Stimulated activated CD4-positive, alpha-beta T cell treated with anti-CD3 and anti-CD28 coated beads, TNF-alpha, amount 100 ng/mL, for 24 hours (primary cell): ENCODE measurements around the gene FOXP3.

Source experiments
- DNase-seq, 3 experiments: peaks; one replicate each; pipeline ENCODE4 v3.0.0-alpha.2; 2020; ENCODE audit warnings: low read depth in 3 of 3

Gene FOXP3

DNA sequence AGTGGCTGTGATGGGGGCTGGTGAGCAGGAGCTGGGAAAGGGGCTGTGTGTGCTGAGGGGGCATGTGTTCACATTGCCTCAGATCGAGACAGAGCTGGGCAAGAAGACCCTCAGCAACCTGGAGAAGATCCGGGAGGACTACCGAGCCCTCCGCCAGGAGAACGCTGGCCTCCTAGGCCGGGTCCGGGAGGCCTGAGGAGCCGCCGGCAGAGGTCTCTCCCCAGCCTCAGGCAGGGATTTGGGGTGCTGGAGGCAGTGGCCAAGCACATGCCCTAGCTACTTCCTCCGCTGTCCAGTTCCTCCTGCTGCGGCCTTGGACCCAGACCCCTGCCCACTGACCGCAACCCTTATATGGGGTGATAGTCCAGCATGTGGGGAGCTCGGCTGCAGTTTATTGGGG, 14.4 kb downstream of the FOXP3 start:
- no peak for DNase-seq

DNA sequence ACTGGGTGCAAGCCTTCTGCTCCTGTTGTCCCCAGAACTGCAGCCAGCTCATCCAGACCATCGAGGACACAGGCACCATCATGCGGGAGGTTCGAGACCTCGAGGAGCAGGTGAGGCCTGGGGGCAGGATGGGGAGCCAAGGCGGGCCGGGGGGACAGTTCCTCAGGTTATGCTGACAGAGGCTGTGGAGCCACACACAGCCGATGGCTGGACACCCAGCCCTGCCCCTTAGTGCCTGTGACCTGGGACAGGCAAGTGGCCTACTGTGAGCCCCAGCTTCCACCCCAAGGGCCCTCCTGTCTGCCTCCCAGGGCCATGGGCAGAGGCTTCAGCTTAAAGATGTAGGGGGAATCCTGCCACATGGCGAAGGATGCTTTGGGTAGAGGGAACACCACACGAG, 14.9 kb downstream of the FOXP3 start:
- DNase-seq, result no peak

DNA sequence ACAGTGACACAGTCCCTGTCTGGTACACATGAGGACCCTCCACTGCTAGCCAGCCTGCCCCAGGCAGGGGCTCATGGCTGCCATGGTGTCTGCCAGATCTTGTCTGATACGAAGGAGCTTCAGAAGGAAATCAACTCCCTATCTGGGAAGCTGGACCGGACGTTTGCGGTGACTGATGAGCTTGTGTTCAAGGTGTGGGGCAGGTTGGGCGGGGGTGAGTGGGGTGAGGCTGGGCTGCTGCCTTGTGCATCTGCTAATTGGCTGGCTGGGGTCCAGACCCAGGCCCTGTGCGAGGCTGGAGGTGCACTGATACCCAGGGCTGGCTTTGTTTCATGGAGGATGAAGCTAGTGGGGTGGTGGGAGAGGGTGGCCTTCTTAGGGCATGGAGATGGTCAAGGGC, 15.4 kb downstream of the FOXP3 start:
- no peak for DNase-seq

DNA sequence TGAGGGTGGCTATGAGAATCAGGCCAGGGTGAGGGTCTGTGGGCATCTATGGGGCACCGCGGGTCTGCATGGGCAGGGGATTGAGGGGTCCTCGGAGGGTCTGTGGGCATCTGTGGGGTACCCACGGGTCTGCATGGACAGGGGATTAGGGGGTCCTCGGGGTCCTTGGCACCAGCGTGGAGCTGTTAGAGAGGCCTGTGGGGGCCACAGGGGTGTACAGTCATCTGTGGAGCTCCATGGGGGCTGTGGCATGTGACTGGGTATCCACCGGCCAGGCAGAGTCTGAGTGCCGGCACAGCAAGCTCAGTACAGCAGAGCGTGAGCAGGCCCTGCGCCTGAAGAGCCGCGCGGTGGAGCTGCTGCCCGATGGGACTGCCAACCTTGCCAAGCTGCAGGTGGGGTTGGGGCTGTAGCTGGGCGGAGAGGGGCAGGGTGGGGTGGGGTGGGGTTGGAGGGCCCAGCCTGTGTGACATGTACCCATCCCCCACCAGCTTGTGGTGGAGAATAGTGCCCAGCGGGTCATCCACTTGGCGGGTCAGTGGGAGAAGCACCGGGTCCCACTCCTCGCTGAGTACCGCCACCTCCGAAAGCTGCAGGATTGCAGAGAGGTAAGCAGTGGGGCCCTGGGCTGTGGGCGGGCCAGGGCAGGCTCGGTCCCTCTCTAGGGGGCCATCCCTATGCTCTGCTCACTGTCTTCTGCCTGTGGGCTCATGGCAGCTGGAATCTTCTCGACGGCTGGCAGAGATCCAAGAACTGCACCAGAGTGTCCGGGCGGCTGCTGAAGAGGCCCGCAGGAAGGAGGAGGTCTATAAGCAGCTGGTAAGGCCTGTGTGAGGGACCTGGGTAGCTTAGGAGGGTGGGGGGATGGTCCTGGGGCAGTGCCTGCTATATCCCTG, 16.3 kb downstream of the FOXP3 start:
- DNase-seq, result no peak

DNA sequence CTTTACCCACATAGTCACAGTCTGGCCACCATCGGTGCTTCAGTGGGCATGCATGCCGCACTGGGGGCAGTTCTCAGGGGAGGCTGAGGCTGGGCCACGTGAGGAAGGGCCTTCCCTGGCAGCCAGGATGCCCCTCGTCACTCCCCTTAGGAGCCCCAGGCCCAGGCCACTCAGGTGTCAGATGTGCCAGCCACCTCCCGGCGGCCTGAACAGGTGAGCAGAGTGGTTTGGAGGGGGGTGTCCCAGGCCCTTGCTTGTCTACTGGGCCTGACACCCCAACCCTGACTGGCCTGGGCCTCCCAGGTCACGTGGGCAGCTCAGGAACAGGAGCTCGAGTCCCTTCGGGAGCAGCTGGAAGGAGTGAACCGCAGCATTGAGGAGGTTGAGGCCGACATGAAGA, 17.2 kb downstream of the FOXP3 start:
- DNase-seq, result no peak

DNA sequence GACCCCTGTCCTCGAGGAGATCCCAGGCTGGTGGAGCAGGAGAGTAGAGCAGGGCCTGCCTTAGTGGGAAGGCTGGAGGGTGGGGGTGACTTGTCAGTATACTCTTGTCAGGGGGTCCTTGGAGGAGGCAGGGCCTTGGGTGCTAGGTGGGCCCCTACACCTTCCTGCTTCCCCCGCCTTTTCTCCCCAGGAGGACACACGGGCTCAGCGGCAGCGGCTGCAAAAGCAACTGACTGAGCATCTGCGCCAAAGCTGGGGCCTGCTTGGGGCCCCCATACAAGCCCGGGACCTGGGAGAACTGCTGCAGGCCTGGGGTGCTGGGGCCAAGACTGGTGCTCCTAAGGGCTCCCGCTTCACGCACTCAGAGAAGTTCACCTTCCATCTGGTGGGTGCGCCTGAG, 18.0 kb downstream of the FOXP3 start:
- no peak for DNase-seq

DNA sequence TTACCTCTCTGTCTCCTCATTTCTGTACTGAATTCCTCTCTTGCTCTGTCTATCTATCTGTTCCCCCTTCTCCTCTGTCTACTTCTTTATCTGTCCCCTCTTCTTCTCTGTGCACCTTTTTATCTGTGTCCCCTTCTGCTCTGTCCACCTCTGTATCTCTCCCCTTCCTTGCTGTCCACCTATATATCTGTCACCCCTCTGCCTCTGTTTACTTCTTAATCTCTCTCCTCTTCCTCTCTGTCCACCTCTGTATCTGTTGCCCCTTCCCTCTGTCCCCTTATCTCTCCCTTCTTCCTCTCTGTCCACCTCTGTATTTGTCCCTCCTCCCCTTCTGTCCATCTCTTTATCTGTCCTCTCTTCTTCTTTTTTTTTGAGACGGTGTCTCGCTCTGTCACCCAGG, 20.3 kb downstream of the FOXP3 start:
- DNase-seq, result no peak

DNA sequence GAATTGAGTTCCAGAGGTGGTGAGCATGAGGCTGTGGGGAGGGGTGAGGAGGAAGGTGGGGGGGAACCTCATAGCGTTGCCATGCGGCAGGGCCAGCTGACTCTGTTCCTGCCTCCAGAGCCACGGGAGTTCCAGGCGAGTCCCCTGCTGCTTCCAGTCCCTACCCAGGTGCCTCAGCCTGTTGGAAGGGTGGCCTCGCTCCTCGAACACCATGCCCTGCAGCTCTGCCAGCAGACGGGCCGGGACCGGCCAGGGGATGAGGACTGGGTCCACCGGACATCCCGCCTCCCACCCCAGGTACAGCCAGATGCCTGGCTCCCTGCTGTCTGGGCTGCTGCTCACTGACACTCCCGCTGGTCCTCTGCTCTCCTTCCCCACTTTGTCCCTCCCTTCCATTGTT, 21.3 kb downstream of the FOXP3 start:
- DNase-seq, result no peak

DNA sequence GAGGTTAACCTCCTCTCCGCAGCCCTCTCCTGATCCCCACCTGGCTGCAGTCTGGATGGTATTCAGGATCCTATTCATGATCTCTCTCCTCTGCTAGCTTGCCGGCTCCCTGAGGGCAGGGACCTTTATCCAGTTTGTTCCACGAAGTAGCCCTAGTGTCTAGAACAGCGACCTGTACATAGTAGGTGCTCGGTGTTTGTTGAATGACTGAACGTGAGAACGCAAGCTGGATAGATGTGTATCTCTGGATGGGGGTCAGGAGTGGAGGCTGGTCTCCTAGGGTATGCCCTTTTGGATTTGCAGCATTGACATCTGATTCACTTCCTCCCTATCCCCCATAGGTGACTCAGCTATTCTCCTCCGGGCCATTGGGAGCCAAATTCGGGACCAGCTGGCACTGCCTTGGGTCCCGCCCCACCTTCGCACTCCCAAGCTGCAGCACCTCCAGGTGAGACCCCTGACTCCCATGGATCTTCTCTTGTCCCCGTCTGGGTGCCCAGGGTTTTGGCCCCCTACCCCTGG, 21.9 kb downstream of the FOXP3 start:
- DNase-seq, result no peak

DNA sequence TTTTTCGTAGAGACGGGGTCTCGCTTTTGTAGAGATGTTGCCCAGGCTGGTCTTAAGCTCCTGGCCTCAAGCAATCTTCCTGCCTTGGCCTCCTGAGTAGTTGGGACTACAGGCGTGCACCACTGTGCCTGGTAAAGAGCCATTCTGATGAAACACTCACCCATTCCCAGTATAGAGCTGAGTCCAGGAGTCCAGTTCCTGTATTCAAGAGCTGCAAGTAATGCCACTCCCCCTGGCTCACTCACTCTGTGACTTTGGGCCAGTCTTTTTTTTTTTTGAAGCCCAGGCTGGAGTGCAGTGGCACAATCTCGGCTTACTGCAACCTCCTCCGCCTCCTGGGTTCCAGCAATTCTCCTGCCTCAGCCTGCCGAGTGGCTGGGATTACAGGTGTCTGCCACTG, 25.8 kb downstream of the FOXP3 start:
- no peak for DNase-seq

DNA sequence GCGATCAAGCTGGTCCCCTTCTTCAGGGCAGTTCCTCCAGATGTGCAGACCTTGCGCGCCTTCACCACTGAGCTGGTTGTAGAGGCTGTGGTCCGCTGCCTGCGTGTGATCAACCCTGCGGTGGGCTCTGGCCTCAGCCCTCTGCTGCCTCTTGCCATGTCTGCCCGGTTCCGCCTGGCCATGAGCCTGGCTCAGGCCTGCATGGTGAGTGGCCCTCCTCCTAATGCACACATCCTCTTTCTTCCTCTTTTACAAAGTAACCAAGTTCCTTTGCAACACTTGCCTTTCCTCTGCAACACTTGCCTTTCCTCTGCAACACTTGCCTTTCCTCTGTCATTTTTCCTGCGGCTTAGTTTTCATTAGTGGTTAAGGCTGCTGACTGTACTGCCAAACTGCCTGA, 27.4 kb downstream of the FOXP3 start:
- no peak for DNase-seq

DNA sequence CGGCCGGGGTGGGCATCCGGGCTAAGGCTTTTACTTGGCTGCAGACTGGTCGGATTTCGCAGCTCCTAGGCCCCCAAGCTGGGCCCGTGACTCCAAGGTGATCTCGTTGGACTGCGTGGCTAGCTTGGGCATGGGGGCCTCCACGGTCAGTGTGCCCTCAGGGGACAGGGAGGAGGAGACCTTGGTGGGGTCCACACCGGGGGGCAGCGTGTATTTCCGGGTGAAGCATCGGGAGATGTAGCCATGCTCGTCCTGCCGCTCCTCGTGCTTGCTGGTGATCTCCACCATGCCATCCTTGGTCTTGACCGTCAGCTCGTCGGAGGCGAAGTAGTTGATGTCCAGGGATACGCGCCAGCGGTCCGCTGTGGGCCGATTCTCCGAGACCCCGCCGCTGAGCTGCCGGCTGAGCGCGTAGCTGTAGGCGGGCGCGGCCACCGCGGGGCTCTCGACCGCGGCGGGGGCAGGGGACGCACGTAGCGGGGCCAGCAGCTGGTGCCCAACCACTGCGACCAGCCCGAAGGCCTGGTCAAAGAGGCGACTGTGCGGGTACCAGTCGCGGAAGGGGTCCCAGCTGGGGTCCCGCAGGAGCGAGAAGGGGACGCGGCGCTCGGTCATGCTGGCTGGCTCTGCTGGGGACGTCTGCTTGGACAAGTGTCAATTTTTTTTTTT, 30.5 kb downstream of the FOXP3 start:
- DNase-seq, result no peak

DNA sequence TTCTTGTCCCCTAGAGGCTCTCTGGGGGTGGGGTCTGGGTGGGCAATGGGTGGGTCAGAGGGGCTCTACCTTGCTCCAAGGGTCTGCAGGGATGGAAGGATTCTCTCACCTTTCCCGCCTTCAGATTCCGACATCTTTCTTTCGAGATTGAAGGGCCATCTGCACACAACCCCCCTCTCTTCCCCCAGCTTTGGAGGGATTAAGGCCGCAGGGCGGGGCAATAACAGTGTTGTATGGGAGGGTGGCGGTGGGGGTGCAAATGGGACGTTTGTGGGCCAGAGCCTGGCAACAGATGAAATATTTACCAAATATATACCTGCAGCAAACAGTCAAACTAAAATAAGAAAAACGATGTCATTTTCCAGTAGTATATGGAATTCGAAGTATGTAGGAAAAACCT, 31.3 kb downstream of the FOXP3 start, which contains the start of gene CACNA1F:
TSS of gene CACNA1F (minus strand) at position 165 of the 400 bp plus-strand sequence. CDS start at position 134, 31 bp downstream.
- no peak for DNase-seq

DNA sequence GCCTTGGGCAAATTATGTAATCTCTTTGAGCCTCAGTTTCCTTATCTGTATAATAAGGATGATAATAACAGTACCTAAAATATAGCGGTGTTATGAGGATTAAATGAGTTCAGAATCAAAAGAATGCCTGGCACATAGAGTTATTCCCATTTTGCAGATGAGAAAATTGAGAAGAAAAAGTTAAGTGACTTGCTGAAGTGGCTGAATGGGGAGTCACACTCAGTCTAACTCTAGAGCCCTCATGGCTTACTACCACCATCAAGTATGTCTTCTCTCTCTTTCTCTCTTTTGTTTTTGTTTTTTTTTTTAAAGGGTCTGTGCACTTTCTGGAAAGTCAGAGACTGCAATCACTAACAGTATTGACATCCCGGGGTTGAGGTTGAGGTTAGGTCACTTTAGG, 32.0 kb downstream of the FOXP3 start:
- no peak for DNase-seq

DNA sequence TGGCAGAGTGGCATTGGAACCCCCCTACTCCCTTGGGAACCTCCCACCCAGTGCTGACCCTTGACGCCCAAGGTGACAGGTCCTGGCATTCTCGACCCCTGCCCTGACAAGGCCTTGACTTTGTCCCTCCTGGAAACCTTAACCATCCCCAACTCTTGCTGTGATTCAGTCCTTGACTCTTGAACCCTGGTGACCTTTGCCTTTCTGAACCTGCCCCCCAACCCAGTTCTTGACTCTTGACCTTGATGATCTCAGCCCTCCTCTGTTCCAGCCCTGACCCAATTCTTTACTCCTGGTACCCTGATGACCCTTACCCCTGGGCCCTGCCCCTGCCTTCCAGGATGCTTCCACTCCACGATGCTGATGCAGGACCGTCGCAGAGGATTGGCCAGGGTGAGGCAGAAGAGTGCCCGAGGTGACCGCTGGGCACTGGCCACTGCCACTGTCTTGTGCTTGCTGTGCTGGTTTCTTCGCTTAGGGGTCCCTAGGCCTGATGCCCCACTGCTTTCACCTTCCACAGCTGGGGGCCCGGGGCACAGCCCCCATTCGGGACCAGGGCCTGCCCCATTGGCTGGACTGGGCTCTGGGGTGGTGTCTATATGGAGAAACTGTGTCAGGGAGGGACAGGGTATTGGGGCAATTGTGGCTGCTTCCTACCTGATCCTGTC, 33.0 kb downstream of the FOXP3 start:
- DNase-seq, result no peak

DNA sequence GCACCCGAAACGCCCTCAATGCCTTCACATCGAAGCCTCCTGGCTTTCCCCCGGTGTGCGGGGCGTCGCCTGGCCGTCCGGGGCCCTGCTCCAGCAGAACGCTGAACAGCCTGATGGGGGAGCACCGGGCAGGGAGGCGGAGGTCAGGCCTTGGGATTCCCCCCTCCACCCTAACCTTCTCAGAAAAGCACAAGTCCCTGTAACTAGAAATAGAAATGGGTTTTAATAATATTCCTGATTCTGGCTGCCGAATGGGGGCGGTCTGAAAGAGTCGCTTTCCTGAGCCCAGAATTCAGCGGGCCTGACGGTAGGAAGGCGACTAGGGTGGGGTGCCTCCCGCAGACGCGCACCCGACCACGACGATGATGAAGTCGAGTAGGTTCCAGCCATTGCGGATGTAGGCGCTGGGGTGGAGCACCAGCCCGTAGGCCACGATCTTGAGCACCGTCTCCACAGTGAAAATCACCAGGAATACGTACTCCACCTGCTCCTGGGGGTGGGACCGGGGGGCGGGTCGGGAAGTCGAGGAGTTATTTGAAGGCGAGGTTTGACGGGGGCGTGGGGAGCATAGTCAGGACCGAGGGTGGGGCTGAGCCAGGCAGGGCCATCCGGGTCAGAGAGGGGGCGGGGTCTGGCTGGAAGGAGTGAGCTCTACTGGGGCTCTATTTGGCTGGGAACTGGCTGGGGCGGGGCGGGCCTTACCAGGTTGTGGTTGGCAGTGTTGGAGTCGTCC, 33.8 kb downstream of the FOXP3 start:
- DNase-seq, result peak in 2 of 3 experiments; percentile 11 to 71

DNA sequence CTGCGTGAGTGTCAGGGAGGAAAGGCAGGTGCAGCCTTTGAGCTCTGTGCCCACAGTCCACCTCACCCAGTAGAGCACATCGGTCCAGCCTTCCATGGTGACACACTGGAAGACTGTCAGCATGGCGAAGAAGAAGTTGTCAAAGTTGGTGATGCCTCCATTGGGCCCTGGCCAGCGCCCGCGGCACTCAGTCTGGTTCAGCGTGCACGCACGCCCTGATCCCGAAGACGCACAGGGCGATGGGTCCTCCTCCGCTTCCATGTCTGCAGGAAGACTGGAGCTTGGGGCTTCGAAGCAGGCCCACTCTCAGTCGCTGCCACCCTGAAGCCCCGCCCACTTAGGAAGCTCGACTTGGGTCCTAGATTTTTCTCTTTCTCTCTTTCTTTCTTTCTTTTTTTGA, 36.3 kb downstream of the FOXP3 start:
- DNase-seq, result no peak

DNA sequence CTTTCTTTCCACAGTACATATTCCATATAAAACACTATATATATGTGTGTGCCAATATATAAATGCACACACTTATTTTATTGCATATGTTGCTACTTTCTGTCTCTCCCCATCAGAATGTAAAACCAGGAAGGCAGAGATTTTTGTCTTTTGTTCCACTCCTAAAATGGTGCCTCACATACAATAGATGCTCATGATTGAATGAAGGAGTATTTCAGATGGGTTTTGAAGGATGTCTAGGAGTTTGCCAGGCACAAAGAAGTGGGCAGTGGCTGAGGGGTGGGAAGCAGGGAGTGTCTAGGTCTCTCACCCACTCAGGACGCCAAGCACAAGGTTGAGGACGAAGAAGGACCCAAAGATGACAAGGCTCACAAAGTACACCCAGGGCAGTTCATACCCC, 36.8 kb downstream of the FOXP3 start:
- DNase-seq, result no peak

DNA sequence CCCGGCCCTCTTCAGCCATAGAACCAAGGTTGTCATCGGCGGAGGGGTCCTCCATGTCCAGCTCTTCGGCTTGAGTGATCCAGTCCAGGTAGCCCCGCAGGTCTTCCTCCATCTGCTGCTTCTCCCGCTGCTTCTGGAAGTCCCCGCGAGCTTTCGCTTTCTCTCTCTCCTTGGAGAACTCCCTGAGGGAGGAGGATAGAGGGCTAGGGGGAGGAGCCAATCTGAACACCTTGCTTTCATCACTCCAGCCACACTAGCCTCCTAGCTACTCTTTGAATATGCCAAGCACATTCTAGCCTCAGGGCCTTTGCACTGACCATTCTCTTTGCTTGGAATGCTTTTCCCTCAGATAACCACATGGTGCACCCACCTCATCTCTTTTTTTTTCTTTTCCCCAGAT, 37.6 kb downstream of the FOXP3 start:
- DNase-seq, result no peak

DNA sequence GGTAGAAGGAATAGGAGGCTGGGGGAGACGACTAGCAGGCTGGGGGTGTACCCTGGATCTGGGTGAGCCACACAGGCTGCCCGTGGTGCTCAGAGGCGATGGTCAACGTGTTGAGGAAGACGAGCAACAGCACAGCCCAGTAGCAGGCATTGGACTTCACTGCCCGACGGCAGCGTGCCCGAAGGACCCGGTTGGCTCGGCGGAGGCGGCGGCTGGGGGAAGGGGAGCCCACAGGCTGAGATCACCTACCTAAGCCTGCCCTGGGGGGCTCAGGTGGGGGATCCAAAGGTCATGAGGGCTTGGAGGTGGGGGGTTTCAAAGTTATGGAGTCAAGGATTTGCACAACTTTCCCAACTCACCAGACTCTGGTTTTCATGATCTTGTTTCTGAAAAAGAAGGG, 38.7 kb downstream of the FOXP3 start:
- DNase-seq, result no peak

DNA sequence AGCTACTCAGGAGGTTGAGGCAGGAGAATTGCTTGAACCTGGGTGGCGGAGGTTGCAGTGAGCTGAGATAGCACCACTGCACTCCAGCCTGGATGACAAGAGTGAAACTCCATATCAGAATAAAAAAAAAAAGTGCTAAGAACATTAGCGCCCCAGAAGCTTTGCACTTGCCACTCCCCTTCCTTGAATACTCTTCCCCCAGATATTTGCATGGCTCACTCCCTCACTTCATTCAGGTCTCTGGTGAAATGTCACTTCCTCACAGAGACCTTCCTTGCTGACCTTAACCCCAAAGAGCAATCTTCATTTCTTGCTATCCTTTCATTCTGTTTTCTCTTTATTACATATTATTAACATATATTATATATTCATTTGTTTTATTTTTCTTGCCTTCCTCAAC, 42.6 kb downstream of the FOXP3 start:
- DNase-seq, result no peak

DNA sequence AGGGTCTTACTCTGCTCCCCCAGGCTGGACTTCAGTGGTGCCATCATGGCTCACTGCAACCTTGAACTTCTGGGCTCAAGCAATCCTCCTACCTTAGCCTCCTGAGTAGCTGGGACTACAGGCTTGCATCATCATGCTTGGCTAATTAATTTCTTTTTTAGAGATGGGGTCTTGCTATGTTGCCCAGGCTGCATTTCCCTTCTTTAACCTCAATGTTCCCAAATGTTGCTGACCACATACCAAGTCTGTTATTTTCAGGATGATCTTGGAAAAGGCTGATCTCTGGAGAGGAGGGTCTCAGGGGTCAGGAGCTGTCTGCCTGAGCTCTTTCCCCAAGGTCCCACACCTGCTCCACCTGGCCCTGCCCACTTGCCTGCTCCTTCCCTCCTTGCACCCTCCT, 44.4 kb downstream of the FOXP3 start:
- no peak for DNase-seq
